Measurements from ENCODE around the gene DENND1A.
"Not testable (repeated sequence)": the region's sequence is repeated elsewhere in the genome, so short reads cannot be mapped to it uniquely, and the experiment has no call there.

DENND1A gene

DNA sequence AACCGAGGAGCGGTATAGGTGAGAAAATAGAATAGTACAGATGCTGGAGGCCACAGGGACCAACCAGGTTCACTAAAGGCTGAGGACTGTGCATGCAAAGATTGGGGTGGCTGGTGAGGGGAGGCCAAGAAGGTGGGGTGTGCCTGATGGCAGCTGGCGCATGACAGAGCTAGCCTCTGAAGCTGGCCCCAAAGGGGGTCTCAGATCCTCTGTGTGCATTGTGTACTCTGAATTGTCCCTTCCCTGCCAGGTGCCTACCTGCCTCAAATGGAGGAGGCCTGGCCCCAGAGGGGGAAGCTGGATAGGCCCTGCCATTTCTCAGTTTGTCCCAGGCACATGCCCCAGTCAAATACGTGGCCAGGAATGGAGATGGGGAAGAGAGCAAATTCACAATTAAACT lies 510.8 kb downstream of the DENND1A start:
- no peak for DNase-seq

DNA sequence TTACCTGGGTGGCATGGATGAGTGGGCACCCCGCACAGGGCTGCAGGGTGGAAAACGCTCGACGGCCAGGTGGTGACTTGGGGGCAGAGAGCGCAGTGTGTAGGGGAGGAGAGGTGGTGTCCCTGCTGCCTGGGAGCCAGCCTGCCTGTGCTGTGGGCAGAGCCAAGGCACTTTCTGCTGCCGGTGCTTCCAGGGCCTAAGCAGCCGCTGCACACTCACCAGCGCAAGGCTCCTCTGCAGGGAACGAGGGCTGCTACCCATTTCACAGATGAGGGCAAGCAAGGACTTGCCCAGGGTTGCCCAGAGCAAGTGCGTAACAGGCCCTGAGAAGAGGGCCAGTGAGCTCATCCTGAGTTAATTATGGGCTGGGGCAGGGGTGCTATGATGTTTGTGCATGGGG lies 511.4 kb downstream of the DENND1A start:
- DNase-seq, result no peak

DNA sequence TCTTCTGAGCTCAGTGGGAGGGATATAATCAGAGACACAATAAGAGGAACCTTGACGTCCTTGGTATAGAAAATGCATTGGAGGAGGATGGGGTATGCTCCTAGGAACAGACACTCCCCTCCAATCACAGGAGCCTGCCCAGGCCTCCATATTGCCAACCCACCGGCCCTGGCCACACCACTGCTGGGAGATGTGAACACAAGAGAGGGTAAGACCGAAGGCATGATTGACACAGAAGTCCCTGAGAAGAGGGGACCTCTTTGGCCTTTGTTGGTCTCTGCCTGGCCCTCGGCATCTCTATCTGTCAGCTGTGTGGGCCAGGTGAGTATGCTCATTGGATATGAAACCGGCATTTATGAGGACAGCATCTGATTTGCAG lies 511.9 kb downstream of the DENND1A start:
- no peak for DNase-seq

DNA sequence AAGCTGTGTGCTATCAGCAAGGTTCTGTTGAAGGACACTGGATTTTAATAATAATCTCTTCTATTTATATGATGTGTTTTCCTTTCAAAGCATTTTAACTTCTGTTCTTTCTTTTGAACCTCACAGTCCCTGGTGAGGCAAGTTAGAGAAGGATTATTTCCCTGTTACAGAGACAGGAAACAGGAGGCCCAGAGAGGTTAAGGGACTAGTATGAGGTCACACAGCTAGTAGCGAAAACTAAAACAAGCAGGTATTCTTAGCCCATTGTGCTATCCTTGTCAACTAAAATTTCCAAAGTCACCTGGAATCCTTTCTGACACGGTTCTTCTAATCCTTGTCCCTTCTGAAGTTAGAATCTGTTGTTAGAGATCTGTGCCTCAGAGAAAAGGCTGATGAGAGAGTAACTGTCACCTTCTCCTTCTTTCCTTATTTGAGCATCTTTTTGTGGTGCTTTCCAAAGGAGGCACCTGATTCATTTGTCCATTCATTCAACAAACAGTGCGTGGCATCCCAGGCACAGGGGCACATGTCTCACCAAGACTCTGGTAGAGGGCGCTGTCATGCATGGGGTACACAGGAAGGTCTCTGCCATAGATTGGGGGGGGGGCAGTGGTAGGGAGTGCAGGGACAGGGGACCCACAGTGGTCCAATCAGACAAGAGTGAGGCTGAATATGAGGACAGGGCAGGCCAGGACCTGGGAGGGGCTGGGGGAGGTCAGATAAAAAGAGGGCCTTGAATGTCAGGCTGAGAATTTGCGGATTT lies 512.5 kb downstream of the DENND1A start:
- no peak for DNase-seq

DNA sequence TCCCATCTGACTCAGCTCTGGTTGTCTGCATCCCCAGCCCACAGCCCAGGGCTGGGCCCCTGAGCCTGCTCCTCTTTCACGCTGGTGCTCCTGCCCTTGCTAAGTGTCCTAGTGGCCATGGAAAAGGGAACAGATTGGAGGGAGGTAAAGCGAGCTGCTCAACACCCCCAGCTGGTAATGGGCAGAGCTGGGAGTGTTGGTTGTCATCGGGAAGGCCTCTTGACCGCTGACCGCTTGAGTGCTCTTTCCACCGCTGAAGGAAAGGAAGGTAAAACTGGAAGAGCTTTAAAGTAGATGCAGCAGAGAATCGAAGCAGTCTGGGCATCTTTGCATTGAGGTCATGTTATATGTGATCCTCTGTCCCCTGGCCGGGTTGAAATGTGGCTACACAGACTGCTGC lies 513.8 kb downstream of the DENND1A start:
- no peak for DNase-seq

DNA sequence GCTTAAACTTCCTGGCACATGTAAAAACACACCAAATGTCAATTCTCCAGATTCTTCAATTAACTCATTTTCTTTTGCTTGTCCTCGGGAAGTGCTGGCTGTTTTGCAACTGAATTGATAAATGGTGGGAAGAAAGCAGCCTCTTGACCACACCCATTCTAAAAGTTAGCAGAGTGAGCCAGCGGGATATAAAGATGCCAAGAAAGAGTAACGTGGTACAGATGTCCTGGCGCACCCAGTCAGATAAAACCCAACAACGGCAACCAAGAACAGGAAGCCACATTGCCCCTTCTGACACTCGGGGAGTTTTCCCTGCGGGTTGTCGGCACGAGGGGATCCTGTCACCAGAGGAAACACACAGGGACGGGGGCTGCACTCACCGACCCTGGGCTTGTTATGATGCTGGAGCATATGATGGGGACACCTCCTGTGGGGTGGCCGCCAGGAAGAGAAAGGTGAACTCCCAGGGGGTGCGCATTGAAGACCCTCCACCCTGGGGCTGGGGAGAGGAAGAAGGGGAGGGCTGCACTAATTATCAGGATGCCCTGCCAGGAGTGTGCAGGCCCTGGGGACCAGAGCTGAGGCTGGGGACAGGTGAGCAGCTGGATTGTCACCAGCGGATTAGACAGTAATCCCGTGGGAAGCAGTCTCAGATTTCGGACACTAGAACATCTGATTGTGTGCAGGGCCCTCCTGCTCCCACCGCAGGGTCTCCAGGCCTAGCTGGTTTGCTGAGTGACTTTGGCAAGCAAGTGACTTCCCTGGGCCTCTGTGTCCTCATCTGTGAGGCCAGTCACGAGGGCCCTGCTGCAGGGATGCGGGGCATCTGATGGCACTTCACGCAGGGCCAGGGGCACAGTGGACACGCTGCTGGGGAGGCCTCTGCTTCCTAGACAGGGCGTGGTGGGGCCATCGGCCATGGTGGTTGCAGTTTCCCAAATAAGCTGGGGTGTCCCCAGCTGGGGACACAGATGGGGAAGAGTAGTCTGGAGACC lies 514.7 kb downstream of the DENND1A start:
- no peak for DNase-seq

DNA sequence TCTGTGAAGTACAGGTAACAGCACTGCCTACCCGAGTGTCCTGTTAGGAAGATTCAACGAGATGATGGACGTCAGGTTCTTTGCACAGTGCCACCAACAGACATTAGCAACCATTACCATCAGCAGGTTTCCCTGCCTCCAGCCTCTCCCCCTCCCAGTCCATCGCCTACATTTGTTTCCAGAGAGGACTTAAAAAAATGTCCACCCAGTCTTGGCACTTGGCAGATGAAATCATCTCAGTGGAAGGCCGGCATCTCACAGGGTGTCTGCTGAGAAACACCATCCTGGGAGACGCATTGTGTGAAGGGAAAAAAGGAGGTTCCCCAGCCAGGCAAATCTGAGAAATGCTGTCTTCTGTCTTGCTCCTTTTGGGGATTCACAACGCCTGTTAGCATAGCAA lies 515.7 kb downstream of the DENND1A start:
- DNase-seq, result no peak

DNA sequence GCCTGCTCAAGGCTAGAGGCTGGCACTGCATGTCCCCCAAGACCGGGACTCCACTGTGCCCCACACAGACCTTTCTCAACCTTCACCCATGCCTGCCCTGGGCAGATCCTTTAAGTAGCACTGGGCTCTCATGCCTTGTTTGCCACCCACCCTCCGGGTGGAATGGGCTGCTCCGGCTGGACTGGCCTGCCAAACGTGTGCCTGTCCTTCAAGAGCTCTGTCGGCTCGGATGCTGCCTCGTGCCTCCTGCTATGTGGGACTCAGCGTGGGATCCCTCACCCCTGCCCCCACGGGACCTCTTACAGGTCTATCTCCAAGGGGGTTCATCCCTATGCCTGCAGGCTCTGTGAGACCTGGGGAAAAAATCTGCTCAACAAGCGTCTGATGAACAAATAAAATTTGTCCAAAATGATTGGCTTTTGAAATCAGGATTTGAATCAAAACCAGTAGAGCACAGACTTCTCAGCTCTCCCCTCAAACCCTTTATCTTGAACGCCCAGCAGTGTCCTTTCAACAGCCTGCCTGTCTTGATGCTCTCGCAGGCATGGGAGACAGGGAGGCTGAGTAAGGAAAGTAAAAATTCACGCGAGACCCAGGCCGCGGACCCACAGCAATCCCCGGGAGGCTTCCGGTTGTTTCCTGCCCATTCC lies 517.6 kb downstream of the DENND1A start:
- no peak for DNase-seq

DNA sequence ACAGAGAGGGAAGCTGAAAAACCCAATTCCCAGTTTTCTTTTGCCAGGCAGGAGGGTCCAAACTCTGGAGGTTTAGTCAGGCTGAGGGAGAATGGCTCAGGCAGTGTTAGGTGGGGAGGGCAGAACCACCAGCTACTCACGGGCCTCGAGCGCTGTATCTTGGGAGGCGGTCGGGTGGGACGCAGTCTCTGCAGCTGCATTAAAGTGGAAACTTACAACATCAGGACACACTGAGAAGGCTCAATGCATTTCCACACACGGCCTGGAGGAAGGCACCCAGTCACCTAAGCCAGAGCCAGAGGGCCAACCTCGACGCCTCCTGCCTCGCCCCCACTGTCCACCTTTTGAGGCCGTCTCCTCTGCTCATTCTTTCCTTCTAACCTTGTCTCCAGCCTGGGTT lies 518.3 kb downstream of the DENND1A start:
- DNase-seq, result no peak

DNA sequence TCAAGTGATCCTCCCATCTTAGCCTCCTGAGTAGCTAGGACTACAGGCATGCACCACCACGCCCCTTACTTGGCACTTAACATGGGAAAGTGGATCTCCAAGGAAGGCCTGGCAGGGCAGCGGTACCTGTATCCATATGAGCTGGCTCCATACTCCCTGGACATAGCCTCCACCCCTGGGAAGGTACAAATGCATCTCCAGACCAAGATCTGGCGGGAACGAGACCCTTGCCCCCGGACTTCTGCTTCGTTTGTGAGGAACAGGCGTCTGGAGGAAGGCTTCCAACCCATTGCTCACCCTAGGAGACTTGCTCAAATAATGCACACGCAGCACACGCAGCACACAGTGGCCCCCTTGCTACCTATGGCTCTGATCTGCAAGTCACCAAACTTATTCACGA lies 518.7 kb downstream of the DENND1A start:
- DNase-seq, result no peak

DNA sequence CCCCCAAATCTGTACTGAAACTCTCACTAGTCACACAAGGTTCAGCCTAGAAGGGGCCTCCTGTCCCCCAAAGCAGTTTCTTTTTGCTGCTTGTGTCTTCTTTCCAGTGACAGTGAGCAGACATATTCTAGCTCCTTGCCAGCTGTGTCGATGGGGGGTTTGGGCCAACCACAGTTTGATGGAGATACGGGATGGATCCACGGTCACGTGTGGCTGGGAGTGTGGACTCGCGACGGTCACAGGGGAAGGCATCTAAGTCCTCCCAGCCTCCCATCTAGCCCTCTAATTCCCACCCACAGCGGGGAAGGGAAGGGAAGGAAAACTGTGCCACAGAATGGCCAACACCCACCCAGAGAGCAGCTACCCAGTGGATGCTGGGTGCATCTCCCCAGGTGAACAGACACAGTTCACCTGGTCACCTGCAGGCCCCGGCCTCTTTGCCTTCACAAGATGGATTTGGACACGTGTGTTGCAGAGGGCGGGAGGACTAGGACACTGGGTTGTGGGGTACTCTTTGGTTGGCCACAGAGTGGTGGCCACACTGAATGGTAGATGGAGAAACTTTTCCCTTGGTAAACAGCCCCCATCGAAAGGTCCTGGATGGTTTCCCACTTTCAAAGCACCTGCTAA lies 519.5 kb downstream of the DENND1A start:
- DNase-seq, result no peak

DNA sequence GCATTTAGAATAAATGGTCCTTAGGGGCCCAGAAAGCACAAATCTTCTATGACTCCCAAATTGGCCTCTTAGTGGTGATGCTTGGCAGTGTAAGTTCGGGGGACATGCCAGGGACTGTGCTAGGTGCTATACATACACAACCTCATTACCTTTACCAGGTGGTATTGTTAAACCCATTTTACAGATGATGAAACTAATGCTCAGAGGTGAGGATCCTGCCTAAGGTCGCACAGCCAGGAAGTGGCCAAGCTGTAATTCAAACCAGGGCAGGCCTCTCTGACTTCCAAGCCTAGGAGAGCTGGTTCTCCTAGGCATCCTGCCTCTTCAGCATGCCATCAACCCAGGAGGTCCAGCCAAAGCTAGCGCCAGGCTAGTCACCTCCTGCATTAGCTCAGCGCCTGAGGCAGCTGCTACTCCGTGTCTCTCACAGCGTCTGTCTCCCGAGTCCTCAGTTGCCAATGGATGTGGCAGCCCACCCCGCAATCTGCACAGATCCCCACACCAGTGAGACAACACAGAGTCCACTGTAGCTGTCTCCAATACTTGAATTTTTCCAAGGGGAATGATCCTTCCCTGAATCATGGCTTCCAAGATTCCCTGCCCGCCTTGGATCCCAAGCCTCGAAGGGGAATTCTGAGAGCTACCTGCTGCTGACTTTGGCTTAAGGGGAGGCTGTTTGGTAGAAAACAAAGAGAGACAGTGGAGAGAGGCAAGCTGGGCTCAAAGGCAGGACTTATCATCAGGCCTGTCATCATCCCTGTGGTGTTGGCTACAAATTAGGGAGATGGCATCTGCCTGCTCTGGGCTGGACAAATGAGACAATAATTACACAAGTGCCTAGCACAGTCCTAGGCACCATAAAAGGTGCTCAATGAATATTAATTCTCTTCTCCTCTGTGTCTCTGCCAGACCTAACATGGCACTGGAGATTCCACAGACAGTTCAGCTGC lies 521.3 kb downstream of the DENND1A start:
- DNase-seq, result no peak

DNA sequence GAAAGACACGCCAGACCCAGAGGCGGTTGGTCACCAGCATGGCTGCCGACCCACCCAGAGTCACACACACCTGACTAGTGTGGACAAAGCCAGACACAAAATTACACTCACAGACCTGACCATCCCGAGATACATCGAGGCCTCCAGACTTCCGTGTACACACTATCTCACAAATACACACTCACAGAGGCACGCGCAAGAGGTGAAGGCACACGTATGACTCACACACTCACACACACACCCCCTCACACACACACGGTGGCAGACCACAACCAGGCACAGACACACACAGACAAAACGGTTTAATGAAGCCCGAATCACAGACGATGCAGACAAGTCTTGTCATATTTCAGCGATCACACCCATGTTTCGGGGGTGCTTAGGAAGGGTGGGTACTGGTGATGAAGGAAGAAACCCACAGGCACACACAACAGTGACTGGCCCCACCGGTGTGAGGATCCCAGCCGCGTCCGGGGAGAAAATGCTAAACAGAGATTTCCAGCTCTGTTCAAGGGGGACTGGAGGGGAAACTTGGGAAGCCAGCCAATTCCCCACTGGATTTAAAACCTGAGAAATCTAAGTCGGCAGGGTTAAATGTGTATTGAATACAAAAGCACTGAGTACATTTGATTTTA lies 522.6 kb downstream of the DENND1A start:
- no peak for DNase-seq

DNA sequence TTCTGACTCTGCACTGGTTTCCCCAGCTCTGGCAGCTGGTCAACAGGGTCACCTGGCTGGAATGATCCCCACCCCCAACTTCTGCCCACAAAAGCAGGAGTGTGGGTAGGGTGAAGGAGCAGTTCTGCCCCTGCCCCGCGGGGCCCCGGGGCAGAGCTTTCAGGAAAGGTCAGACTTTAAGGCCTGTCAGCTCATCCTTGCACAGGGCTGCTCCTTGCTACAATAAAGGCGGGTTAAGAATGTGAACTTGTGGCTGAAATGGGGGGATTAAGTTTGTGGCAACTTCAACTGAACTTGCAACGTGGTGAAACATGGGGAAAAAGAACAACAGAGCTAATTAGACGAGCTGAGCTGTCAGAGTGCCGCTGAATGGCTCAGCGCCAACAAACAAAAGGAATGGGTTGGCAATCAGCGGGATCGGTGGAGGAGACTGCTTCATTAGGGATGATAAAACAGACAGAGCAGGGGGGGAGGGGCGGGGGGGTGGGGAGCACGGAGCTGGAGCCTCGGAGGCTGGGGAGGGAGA lies 523.2 kb downstream of the DENND1A start:
- no peak for DNase-seq

DNA sequence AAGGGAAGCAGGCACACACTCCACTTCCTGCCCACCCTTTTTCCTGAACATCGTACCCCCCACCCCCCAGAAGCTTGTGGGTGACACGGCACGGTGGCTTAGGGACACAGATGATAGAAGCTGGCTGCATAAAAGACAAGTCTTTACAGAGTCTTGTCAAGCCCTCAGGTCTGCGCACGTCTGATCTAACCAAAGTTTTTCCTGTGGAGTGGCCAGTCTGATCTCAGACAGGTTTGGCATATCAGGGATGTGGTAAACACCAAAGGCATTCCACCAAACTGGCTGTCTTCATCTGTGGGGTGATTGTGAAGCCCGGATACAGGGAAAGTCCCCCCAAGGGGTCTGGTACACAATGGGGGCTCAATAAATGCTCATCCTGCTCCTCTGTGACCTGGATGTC lies 523.9 kb downstream of the DENND1A start:
- DNase-seq, result no peak

DNA sequence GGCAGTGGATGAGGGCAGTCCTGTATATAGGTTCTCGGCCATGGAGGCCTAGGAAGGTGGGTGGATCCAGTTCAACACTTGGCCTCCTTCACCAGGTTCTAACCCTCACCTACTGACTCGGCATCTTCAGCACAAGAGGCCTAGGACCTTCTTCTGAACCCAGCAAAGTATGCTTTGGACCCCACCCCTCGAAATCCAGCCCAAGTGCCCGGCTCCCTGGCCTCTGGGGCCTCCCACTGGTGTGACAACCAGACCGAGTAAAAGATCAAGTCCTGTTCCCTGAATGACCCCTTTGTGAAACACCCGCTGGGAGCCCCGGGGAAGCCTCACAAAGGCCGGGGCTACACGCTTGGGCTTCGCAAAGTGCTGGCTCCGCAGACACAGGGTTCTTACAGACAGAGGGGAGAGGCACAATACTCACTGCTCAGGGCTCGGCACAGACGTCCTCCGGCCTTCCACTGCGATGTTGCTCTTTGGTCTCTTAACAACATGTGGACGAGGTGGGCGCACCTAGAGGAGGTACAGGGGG lies 526.9 kb downstream of the DENND1A start:
- DNase-seq, result no peak

DNA sequence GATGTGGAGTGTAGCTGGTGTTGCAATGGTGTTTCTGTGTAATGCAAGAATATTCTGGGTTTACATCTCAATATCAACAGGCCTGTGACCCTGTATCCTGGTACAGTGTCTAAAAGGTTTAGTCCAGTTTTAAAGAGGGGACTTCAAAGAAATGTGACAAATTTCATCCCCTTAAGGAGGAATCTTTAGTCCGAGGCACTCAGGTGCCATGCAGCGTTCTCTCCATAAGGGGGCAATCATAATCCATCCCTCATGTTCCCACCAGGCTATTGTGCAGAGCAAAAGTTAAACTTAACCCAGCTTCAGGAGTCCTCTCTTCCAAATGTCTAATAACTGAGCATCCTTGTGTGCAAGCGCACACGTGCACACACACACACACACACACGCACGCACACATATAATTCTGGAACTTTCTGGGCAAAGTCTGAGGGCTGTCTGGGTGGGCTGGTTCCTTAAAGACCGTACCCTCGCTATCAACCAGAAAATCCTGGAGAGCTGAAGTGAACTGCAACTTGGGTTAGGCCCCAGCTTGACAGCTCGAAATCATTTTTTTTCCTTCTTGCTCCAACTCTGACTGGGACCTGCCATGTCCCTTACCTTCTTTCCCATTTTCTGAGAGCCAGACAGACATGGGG lies 527.9 kb downstream of the DENND1A start:
- DNase-seq, result no peak

DNA sequence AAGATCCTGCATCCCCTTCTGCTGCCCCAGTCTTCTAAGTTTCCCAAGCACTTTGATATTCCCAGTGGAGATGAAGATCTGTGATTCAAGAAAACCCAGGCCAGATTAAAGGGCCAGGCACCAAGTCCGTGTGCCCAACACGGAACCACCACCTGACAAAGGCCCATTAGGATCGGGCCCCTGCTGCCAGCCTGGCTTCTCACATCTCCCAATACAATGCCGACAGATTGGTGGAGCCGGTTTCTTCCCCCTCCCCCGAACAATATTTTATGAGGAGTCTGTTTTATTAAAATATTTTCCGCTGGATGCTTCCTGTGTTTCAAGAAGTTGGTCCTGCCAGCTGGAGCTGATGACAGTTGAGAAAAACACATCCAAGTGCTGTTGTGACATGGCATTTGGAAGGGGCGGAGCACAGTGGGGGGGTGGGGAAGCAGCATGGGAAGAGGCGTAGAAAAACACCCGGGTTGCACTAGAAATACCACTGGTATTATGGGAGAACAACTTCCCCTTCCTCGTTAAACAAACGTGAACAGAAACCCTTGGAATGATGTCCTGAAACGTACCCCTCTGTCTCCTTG lies 528.9 kb downstream of the DENND1A start:
- no peak for DNase-seq

DNA sequence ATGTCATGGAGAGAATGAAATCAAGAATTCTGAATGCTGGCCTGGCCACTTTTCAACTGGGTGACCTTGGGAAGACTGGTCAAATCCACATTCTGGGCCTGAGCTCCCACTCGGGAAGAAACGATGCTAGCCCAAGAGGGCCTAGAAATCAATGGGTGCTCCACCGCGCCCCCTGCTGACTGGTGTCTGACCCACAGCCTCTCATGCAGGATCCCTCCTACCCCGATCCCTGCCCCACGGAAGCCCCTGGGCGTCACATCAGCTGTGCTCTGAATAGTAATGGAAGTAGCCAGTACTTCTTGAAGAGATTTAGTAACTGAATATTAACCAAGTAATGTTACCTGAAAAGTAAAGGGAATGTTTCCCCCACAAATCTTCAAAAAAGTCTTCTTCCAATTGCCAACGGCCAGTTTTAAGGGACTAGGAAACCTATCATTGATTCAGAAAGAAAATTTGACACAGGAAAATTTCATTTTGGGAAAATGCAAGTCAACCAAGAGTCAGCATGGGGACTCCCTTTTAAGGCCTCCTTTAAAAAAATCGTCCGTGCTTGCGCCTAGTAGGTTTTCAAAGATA lies 530.0 kb downstream of the DENND1A start:
- peak; percentile 4 for DNase-seq

DNA sequence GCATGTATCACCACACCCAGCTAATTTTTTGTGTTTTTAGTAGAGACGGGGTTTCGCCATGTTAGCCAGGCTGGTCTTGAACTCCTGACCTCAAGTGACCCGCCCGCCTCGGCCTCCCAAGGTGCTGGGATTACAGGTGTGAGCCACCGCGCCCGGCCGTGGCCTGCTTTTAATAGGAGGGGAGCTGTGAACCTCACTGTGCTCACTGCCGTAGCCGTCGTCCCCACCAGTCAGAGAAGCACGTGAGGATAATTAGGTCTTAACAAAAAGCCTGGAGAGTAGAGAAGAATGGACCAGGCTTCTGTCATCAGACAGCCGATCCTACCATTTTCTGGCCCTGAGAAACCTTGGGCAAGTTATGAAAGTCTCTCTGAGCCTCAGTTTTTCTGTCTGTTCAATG lies 531.0 kb downstream of the DENND1A start:
- DNase-seq, result not testable (repeated sequence)

Measured in CD4-positive, alpha-beta T cell treated with Interleukin-12 subunit alpha and Interleukin-12 subunit beta, for 1 hour (primary cell).